OCI-LY1 (cell line): ENCODE data around the gene SPIN2A.
A peak's percentile ranks its signal among the peaks of the same experiment; 100 is the strongest.
"Not testable (repeated sequence)": the region's sequence is repeated elsewhere in the genome, so short reads cannot be mapped to it uniquely, and the experiment has no call there.

Source experiments
- H2AFZ ChIP-seq: fragments of 200-600 bp; sonication (generic), shearing (Covaris generic); 2 replicates; pipeline ENCODE4 v1.6.0; 2014; ENCODE audit warnings: antibody characterized with exemption, mild to moderate bottlenecking, low read length
- H3F3A ChIP-seq: fragments of 200-600 bp; sonication (generic), shearing (Covaris generic); 2 replicates; pipeline ENCODE4 v1.6.0; 2014; ENCODE audit warnings: mild to moderate bottlenecking, antibody characterized with exemption, low read length, moderate library complexity; ENCODE audit not compliant: insufficient read depth
- H3K27ac ChIP-seq: fragments of 200-600 bp; sonication (generic); 2 replicates; pipeline ENCODE4 v1.5.1; 2014; ENCODE audit warnings: low read length, mixed run types, mild to moderate bottlenecking, low read depth; ENCODE audit not compliant: poor library complexity, severe bottlenecking
- H3K27me3 ChIP-seq: fragments of 200-600 bp; sonication (generic); 2 replicates; pipeline ENCODE4 v1.6.0; 2014; ENCODE audit warnings: antibody characterized with exemption, mild to moderate bottlenecking, low read length, moderate library complexity; ENCODE audit not compliant: insufficient read depth
- H3K36me3 ChIP-seq: fragments of 200-600 bp; sonication (generic); 2 replicates; pipeline ENCODE4 v1.6.1; 2014; ENCODE audit warnings: mild to moderate bottlenecking, antibody characterized with exemption, low read length, moderate library complexity, mixed read lengths; ENCODE audit not compliant: insufficient read depth
- H3K4me1 ChIP-seq: fragments of 200-600 bp; sonication (generic); 2 replicates; pipeline ENCODE4 v1.5.1; 2014; ENCODE audit warnings: mild to moderate bottlenecking, low read length, moderate library complexity; ENCODE audit not compliant: insufficient read depth, severe bottlenecking
- H3K4me2 ChIP-seq: fragments of 200-600 bp; sonication (generic), shearing (Covaris generic); 2 replicates; pipeline ENCODE4 v1.6.1; 2014; ENCODE audit warnings: low read length
- H3K4me3 ChIP-seq: fragments of 200-600 bp; sonication (generic); 2 replicates; pipeline ENCODE4 v1.5.1; 2014; ENCODE audit warnings: low read length, low read depth, mild to moderate bottlenecking, mixed read lengths; ENCODE audit not compliant: poor library complexity, severe bottlenecking
- H3K79me2 ChIP-seq: fragments of 200-600 bp; shearing (Covaris generic); 2 replicates; pipeline ENCODE4 v1.6.1; 2016; ENCODE audit warnings: mixed run types, low read length, mixed read lengths; ENCODE audit not compliant: insufficient read depth
- H3K9ac ChIP-seq: fragments of 200-600 bp; sonication (generic), shearing (Covaris generic); 2 replicates; pipeline ENCODE4 v1.6.1; 2014; ENCODE audit warnings: mild to moderate bottlenecking, low read length, mixed read lengths
- H3K9me2 ChIP-seq: fragments of 200-600 bp; sonication (generic), shearing (Covaris generic); 2 replicates; pipeline ENCODE4 v1.6.1; 2014; ENCODE audit warnings: low read depth, mild to moderate bottlenecking, low read length, mixed read lengths
- H3K9me3 ChIP-seq: fragments of 200-600 bp; shearing (Covaris generic); 2 replicates; pipeline ENCODE4 v1.6.1; 2014; ENCODE audit warnings: low read length, mixed read lengths
- H4K20me1 ChIP-seq: fragments of 200-600 bp; sonication (generic), shearing (Covaris generic); 2 replicates; pipeline ENCODE4 v1.6.0; 2016; ENCODE audit warnings: mild to moderate bottlenecking, low read length; ENCODE audit not compliant: insufficient read depth
- EZH2 ChIP-seq: fragments of 200-600 bp; sonication (generic), shearing (Covaris generic); IDR thresholded peaks from 2 replicates; pipeline ENCODE4 v1.8.0; 2017; ENCODE audit warnings: borderline replicate concordance, mixed run types, mild to moderate bottlenecking, antibody characterized with exemption, low read length, moderate library complexity, mixed read lengths
- TF ChIP-seq, protein P1 (sequence below): fragments of 200-600 bp; sonication (generic), shearing (Covaris generic); IDR thresholded peaks from 2 replicates; pipeline ENCODE4 v1.5.1; 2017; ENCODE audit warnings: mild to moderate bottlenecking, antibody characterized with exemption, low read length, moderate library complexity, mixed read lengths

Gene SPIN2A

GRCh38 chrX:57133706-57134105, 3.5 kb downstream of the SPIN2A start:
- TF ChIP-seq, protein P1, sequence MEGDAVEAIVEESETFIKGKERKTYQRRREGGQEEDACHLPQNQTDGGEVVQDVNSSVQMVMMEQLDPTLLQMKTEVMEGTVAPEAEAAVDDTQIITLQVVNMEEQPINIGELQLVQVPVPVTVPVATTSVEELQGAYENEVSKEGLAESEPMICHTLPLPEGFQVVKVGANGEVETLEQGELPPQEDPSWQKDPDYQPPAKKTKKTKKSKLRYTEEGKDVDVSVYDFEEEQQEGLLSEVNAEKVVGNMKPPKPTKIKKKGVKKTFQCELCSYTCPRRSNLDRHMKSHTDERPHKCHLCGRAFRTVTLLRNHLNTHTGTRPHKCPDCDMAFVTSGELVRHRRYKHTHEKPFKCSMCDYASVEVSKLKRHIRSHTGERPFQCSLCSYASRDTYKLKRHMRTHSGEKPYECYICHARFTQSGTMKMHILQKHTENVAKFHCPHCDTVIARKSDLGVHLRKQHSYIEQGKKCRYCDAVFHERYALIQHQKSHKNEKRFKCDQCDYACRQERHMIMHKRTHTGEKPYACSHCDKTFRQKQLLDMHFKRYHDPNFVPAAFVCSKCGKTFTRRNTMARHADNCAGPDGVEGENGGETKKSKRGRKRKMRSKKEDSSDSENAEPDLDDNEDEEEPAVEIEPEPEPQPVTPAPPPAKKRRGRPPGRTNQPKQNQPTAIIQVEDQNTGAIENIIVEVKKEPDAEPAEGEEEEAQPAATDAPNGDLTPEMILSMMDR, result no peak
- Histone ChIP-seq H2AFZ (no peak overlapping the region), H3K27ac (no peak overlapping the region)

GRCh38 chrX:57133284-57133683, 3.9 kb downstream of the SPIN2A start:
- H3K4me1 ChIP-seq, result not testable (repeated sequence)

More at GRCh38 chrX:57133706-57134105, 3.5 kb downstream of the SPIN2A start:
- no peaks in the 10 kb centered on the region for H3K9me3 ChIP-seq
- no peaks in the 10 kb centered on the region for H3K4me1 ChIP-seq
- no peaks in the 10 kb centered on the region for H3K36me3 ChIP-seq
- H3K9me2 ChIP-seq, result no peaks in the 10 kb centered on the region
- no peaks in the 10 kb centered on the region for H3K27me3 ChIP-seq
- no peak overlapping the region for H3K9ac ChIP-seq
- no peak overlapping the region for H3K4me2 ChIP-seq
- no peaks in the 10 kb centered on the region for H4K20me1 ChIP-seq
- no peak overlapping the region for H3K4me3 ChIP-seq
- no peaks in the 10 kb centered on the region for H3F3A ChIP-seq
- no peaks in the 10 kb centered on the region for H3K79me2 ChIP-seq

GRCh38 chrX:57132046-57132445, 5.2 kb downstream of the SPIN2A start:
- H3K9ac ChIP-seq, result no peak overlapping the region
- H3K4me3 ChIP-seq, result no peak overlapping the region
- no peak overlapping the region for H3K4me2 ChIP-seq
- H3K9me2 ChIP-seq, result no peaks in the 10 kb centered on the region
- no peaks in the 10 kb centered on the region for H3K4me1 ChIP-seq
- H3K9me3 ChIP-seq, result no peaks in the 10 kb centered on the region
- H3K27ac ChIP-seq, result no peak overlapping the region
- H3F3A ChIP-seq, result no peaks in the 10 kb centered on the region
- TF ChIP-seq, protein P1, result no peak
- TF ChIP-seq EZH2, result no peak
- H3K79me2 ChIP-seq, result no peaks in the 10 kb centered on the region
- H3K27me3 ChIP-seq, result no peaks in the 10 kb centered on the region
- no peak overlapping the region for H2AFZ ChIP-seq
- H3K36me3 ChIP-seq, result no peaks in the 10 kb centered on the region
- H4K20me1 ChIP-seq, result no peaks in the 10 kb centered on the region

More at GRCh38 chrX:57133284-57133683, 3.9 kb downstream of the SPIN2A start:
- H2AFZ ChIP-seq, H3K9me2 ChIP-seq, H3F3A ChIP-seq, H3K4me3 ChIP-seq, H4K20me1 ChIP-seq, H3K4me2 ChIP-seq, H3K9me3 ChIP-seq, H3K9ac ChIP-seq, H3K27ac ChIP-seq, H3K27me3 ChIP-seq, H3K36me3 ChIP-seq, H3K79me2 ChIP-seq: not testable (repeated sequence)

DNA sequence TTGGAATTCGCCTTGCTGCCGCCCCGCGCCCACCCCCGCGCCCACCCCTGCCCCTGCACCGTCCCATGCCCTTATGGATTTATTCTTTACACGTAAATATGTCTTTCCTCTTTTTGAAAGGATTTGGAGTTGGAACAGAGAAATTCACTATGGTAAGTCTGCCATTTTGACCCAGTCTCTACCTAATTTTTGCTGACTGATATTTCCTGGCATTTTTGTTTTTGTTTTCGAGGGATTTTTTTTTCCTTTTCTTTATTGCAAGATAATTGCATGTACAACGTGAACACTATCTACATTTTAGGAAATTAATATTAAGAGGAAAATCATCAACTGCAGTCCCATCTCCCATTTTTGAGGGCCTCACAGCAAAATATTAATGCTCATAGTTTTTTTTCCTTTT, 15.4 kb downstream of the SPIN2A start:
- Histone ChIP-seq H3K4me2 (peak overlapping the region; percentile 65), H2AFZ (no peak overlapping the region)

More for the DNA sequence above, 15.4 kb downstream of the SPIN2A start:
- Histone ChIP-seq H3K27me3 (no peaks in the 10 kb centered on the region), H3K4me1 (peaks cover 12% of the 10 kb centered on the region), H3K9me2 (no peaks in the 10 kb centered on the region), H3K27ac (no peak overlapping the region), H3K9me3 (no peaks in the 10 kb centered on the region), H4K20me1 (no peaks in the 10 kb centered on the region), H3K4me3 (peak overlapping the region; percentile 63), H3K79me2 (no peaks in the 10 kb centered on the region), H3F3A (no peaks in the 10 kb centered on the region), H3K36me3 (no peaks in the 10 kb centered on the region), H3K9ac (peak overlapping the region; percentile 70)
- TF ChIP-seq EZH2, result no peak
- TF ChIP-seq, protein P1, result no peak
